ENCODE results near the gene RGCC.

GRCh38 chr13:41408121-41408520 is 49.2 kb upstream of the RGCC start:
- TF ChIP-seq REST (IDR thresholded peaks at IDR 0.05; ENCODE audit: insufficient read depth in 1 of 2, low read depth in 2 of 2, low read length in 2 of 2) = no peak
- TF ChIP-seq POLR2AphosphoS5 (IDR thresholded peaks at IDR 0.05; ENCODE audit: low read depth, low read length) = no peak
- TF ChIP-seq SIN3A (IDR thresholded peaks at IDR 0.05; ENCODE audit: borderline replicate concordance, insufficient read depth, low read length) = no peak
- TF ChIP-seq FOXP2 (optimal IDR thresholded peaks at IDR 0.05; ENCODE audit: borderline replicate concordance, extremely low read depth, extremely low read length, insufficient read depth) = no peak
